A549 (cell line): ENCODE data around the gene CYP21A2. TPM values are rescaled to one million over a fixed set of nuclear protein-coding genes. Genes with fewer than 3 reads are reported as not detected.
A peak's percentile ranks its signal among the peaks of the same experiment; 100 is the strongest.
"Not testable (repeated sequence)": the region's sequence is repeated elsewhere in the genome, so short reads cannot be mapped to it uniquely, and the experiment has no call there.

Source experiments
- ATAC-seq, 2 experiments: fragments of 200-7000 bp in 1 of 2; fragments of >200 bp in 1 of 2; cut with Nextera tagmentation in 1 of 2; cut with Tn5 transposase in 1 of 2; 3 replicates each; pipeline versions ENCODE4 v1.8.0 to v1.9.1; 2018 to 2020; ENCODE audit warnings: mild to moderate bottlenecking in 1 of 2, moderate library complexity in 1 of 2
- CTCF ChIA-PET: fragments of 300-600 bp; sonication (Branson Sonifier 250); formaldehyde crosslinking; extraction: SDS; loops from one replicate; lab custom pipeline; 2021; ENCODE audit warnings: antibody characterized with exemption, inconsistent platforms; lab: Yijun Ruan, JAX
- POLR2A ChIA-PET: fragments of 350-600 bp; formaldehyde crosslinking; extraction: SDS; loops from one replicate; lab custom pipeline; 2021; ENCODE audit warnings: antibody characterized with exemption, inconsistent platforms; lab: Yijun Ruan, JAX
- DNase-seq, 2 experiments: peaks; one replicate each; pipeline versions ENCODE4 v3.0.0 to v3.0.0-alpha.2; 2011 to 2016; ENCODE audit warnings: low read depth in 1 of 2, low spot score in 1 of 2
- FAIRE-seq: peaks from 2 replicates; lab custom pipeline; 2011; peaks lifted over from hg19 to GRCh38; lab: Jason Lieb, UNC
- H3K27ac ChIP-seq, 2 experiments: fragments of >200 bp; sonication (Bioruptor Twin); formaldehyde crosslinking; 3 replicates each; pipeline ENCODE4 v1.5.1; 2016 to 2017
- H3K4me1 ChIP-seq: fragments of >200 bp; sonication (Bioruptor Twin); formaldehyde crosslinking; 3 replicates; pipeline ENCODE4 v1.6.1; 2016
- H3K4me2 ChIP-seq: fragments of >200 bp; sonication (Bioruptor Twin); formaldehyde crosslinking; 3 replicates; pipeline ENCODE4 v1.6.1; 2016
- H3K4me3 ChIP-seq: fragments of >200 bp; sonication (Bioruptor Twin); formaldehyde crosslinking; 3 replicates; pipeline ENCODE4 v1.5.1; 2016
- H3K9me3 ChIP-seq: fragments of >200 bp; sonication (Bioruptor Twin); formaldehyde crosslinking; 3 replicates; pipeline ENCODE4 v1.6.1; 2016
- WGBS: methylation state at CpG from one replicate; pipeline ENCODE4 v1.1.6; 2017; ENCODE audit errors: missing lambda C conversion rate; 5-methylcytosine and 5-hydroxymethylcytosine counted together
- polyA plus RNA-seq, 4 experiments: library from polyadenylated mRNA; depleted of rRNA in 3 of 4; stranded (reverse); fragments of >200 nt; fragmentation: RNase III in 1 of 4; extraction: RNeasy Plus Mini Kit Qiagen cat#74134 plus additional on column Dnase treatment in 1 of 4; gene quantifications; 2 replicates in 3 of 4; 3 replicates in 1 of 4; pipeline ENCODE4 v1.2.3, GENCODE V29; 2011 to 2017

Gene CYP21A2
- polyA plus RNA-seq, 2 of the 4 experiments (the other 2 are of a cell fraction) = not detected

DNA sequence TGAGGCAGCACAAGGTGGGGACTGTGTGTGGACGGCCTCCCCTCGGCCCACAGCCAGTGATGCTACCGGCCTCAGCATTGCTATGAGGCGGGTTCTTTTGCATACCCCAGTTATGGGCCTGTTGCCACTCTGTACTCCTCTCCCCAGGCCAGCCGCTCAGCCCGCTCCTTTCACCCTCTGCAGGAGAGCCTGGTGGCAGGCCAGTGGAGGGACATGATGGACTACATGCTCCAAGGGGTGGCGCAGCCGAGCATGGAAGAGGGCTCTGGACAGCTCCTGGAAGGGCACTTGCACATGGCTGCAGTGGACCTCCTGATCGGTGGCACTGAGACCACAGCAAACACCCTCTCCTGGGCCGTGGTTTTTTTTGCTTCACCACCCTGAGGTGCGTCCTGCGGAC lies 31.1 kb upstream of the CYP21A2 start:
- H3K4me2 ChIP-seq, CTCF ChIA-PET, H3K4me3 ChIP-seq, POLR2A ChIA-PET, H3K9me3 ChIP-seq, H3K27ac ChIP-seq, H3K4me1 ChIP-seq, FAIRE-seq: not testable (repeated sequence)
- 52% methylated on average over 6 of the region's 12 CpGs for WGBS
- peak in 1 of 2 experiments; percentile 7 for DNase-seq
- ATAC-seq = peak; percentile 23 to 69; a peak in 3 of 6 replicates

DNA sequence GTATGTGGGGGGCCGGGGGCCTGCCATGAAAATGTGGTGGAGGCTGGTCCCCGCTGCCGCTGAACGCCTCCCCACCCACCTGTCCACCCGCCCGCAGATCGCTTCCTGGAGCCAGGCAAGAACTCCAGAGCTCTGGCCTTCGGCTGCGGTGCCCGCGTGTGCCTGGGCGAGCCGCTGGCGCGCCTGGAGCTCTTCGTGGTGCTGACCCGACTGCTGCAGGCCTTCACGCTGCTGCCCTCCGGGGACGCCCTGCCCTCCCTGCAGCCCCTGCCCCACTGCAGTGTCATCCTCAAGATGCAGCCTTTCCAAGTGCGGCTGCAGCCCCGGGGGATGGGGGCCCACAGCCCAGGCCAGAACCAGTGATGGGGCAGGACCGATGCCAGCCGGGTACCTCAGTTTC lies 30.2 kb upstream of the CYP21A2 start:
- H3K4me3 ChIP-seq, CTCF ChIA-PET, FAIRE-seq, POLR2A ChIA-PET, DNase-seq, H3K9me3 ChIP-seq, H3K4me1 ChIP-seq, H3K27ac ChIP-seq, ATAC-seq, H3K4me2 ChIP-seq: not testable (repeated sequence)
- no CpG with 5 or more reads among the region's 24 CpGs for WGBS

GRCh38 chr6:32008616-32009015 lies 29.6 kb upstream of the CYP21A2 start:
- FAIRE-seq, H3K4me2 ChIP-seq, H3K9me3 ChIP-seq, POLR2A ChIA-PET, CTCF ChIA-PET, H3K4me3 ChIP-seq, DNase-seq, H3K4me1 ChIP-seq, H3K27ac ChIP-seq, ATAC-seq: not testable (repeated sequence)
- 40% methylated on average over 1 of the region's 12 CpGs for WGBS

DNA sequence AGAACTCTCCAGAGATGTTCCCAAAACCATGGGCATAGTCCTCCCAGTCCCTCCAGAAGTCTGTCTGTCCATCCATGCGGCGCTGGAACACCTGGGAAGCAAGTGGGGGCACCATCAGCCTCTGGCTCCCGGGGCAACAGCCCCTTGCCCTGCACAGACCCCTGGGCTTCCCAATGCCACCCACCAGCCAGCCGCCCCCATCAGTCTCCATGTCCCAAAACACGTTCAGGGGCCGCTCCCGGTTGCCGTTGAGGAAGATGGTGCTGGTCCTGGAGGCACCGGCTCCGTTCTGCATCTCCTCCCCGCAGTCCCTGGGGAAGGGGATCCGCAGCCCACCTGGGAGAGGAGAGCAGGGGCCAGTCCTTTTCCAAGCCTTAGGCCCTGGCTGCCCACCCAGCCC lies 28.7 kb upstream of the CYP21A2 start:
- no CpG with 5 or more reads among the region's 12 CpGs for WGBS
- H3K4me3 ChIP-seq, DNase-seq, POLR2A ChIA-PET, H3K27ac ChIP-seq, H3K9me3 ChIP-seq, ATAC-seq, CTCF ChIA-PET, H3K4me2 ChIP-seq, FAIRE-seq, H3K4me1 ChIP-seq: not testable (repeated sequence)

DNA sequence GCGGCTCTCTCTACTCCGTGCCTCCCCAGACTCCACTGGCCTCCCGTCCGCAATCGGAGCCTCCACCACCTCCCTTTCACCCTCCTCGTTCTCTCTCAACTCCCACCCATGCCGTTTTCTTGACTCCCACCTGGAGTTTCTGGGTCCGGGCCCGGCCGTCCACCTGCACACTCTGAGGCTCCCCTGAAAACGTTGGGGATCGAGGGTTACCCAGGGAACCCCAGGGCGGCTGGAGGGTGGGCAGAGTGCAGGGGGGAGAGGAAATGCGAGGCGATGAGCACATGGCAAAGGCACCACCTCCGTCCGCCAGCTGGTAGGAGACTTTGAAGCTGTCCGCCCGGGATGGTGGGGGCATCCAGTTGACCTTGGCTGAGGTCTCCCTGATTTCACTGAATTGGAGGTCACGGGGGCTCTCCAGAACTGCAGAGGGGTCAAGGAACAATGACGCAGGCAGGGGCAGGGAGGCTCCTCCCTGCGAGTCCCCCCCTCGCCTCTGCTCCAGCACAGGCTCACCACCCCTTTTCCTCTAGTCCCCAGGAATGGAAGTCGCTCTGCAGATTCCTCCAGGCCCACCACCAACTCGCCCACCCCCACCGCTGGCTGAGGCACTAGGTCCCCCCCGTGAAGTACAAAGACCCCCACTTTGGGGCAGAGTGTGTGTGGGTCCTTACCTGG lies 27.2 kb upstream of the CYP21A2 start:
- WGBS = 62% methylated on average over 14 of the region's 27 CpGs

DNA sequence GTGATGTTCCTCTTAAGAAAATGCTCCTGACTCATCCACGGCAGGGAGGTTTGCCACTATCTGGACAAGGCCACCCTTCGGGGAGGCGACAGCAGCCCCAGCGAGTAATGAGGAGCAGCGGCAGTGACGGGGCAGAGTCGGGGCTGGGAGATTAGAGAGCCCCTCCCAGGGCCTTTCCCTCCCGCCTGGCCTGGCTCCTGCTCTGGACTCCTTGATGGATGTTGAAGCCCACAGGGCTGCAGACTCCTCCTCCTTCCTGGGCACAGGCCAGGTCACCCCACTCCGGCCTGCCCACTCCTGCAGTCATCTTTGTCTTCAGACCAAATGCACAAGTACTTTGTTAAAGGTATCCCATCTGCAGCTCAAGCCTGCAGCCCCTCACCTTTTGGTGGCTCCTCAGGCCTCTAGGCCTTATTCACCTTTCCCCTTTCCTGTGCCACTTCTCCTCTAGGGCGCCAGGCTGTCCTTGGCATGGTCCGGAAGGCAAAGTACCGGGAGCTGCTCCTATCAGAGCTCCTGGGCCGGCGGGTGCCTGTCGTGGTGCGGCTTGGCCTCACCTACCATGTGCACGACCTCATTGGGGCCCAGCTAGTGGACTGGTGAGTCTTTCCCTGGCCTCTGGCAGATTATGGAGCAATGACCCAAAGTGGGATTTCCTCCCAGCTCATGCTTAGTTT lies 25.1 kb upstream of the CYP21A2 start:
- H3K4me1 ChIP-seq, H3K4me3 ChIP-seq, H3K4me2 ChIP-seq, H3K9me3 ChIP-seq, POLR2A ChIA-PET, DNase-seq, H3K27ac ChIP-seq, FAIRE-seq, CTCF ChIA-PET, ATAC-seq: not testable (repeated sequence)
- WGBS = 74% methylated on average over 4 of the region's 17 CpGs

More for the DNA sequence above, 27.2 kb upstream of the CYP21A2 start:
- POLR2A ChIA-PET, CTCF ChIA-PET, H3K4me1 ChIP-seq, H3K4me2 ChIP-seq, DNase-seq, H3K9me3 ChIP-seq, FAIRE-seq, H3K4me3 ChIP-seq, ATAC-seq, H3K27ac ChIP-seq: not testable (repeated sequence)

GRCh38 chr6:32013738-32014137 lies 24.5 kb upstream of the CYP21A2 start:
- H3K4me3 ChIP-seq, DNase-seq, FAIRE-seq, H3K9me3 ChIP-seq, POLR2A ChIA-PET, H3K4me2 ChIP-seq, ATAC-seq, H3K4me1 ChIP-seq, CTCF ChIA-PET, H3K27ac ChIP-seq: not testable (repeated sequence)
- no CpG with 5 or more reads among the region's 5 CpGs for WGBS

DNA sequence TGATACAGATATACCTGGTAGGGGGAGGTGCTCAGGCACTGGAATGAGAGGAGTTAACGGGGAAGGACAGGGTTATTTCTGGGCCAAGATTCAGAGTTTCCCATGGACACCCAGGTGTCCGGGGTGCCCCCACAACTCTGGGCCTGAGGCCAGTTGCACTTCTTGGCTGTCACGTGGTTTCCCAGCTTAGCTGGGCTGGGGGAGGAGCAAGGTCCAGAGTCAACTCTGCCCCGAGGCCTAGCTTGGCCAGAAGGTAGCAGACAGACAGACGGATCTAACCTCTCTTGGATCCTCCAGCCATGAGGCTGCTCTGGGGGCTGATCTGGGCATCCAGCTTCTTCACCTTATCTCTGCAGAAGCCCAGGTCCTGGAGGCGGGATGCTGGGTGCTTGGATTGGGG lies 23.7 kb upstream of the CYP21A2 start, which contains the start of gene C4B:
TSS of gene C4B (plus strand) at position 249 of the 400 bp plus-strand sequence. CDS start at position 300, 51 bp downstream.
- H3K27ac ChIP-seq, POLR2A ChIA-PET, H3K4me1 ChIP-seq, DNase-seq, H3K4me3 ChIP-seq, CTCF ChIA-PET, H3K9me3 ChIP-seq, FAIRE-seq, H3K4me2 ChIP-seq, ATAC-seq: not testable (repeated sequence)
- no CpG with 5 or more reads among the region's 6 CpGs for WGBS

GRCh38 chr6:32022100-32022499 lies 16.1 kb upstream of the CYP21A2 start:
- DNase-seq, H3K4me2 ChIP-seq, H3K4me1 ChIP-seq, FAIRE-seq, CTCF ChIA-PET, H3K4me3 ChIP-seq, POLR2A ChIA-PET, H3K27ac ChIP-seq, H3K9me3 ChIP-seq: not testable (repeated sequence)
- peak in 1 of 2 experiments; percentile 57; a peak in 2 of 6 replicates for ATAC-seq
- no CpG with 5 or more reads among the region's 10 CpGs for WGBS

- no CpG with 5 or more reads among the region's 10 CpGs for WGBS
- FAIRE-seq = not testable (repeated sequence)
Observed at GRCh38 chr6:32028631-32029030, 9.6 kb upstream of the CYP21A2 start.

DNA sequence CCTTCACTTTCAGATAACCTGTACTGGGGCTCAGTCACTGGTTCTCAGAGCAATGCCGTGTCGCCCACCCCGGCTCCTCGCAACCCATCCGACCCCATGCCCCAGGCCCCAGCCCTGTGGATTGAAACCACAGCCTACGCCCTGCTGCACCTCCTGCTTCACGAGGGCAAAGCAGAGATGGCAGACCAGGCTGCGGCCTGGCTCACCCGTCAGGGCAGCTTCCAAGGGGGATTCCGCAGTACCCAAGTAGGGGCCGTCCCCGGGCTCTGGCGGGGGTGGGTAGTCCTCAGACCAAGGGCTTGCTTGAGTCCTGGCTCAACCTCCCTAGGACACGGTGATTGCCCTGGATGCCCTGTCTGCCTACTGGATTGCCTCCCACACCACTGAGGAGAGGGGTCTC lies 8.7 kb upstream of the CYP21A2 start:
- no CpG with 5 or more reads among the region's 14 CpGs for WGBS

More at GRCh38 chr6:32028631-32029030, 9.6 kb upstream of the CYP21A2 start:
- ATAC-seq, H3K4me2 ChIP-seq, H3K4me1 ChIP-seq, H3K4me3 ChIP-seq, H3K9me3 ChIP-seq, CTCF ChIA-PET, POLR2A ChIA-PET, DNase-seq, H3K27ac ChIP-seq: not testable (repeated sequence)

More for the DNA sequence above, 8.7 kb upstream of the CYP21A2 start:
- H3K4me1 ChIP-seq, H3K27ac ChIP-seq, POLR2A ChIA-PET, FAIRE-seq, H3K4me2 ChIP-seq, H3K9me3 ChIP-seq, H3K4me3 ChIP-seq, DNase-seq, ATAC-seq, CTCF ChIA-PET: not testable (repeated sequence)
